Adipocyte (in vitro differentiated cells): ENCODE data around the gene RNF121.

Experiments
- DNase-seq: peaks from one replicate; pipeline ENCODE4 v3.0.0-alpha.2; 2015; ENCODE audit warnings: low read depth
- H3K27me3 ChIP-seq: replicated peaks from 2 replicates; pipeline ENCODE4 v1.7.0; 2013; ENCODE audit warnings: mild to moderate bottlenecking, low read length, moderate library complexity; ENCODE audit not compliant: control insufficient read depth, insufficient read depth
- H3K36me3 ChIP-seq: 2 replicates; pipeline ENCODE4 v1.7.0; 2013; ENCODE audit warnings: low read length, mild to moderate bottlenecking, moderate library complexity; ENCODE audit not compliant: control insufficient read depth, insufficient read depth, severe bottlenecking
- H3K4me1 ChIP-seq: 2 replicates; pipeline ENCODE4 v1.7.0; 2013; ENCODE audit warnings: mild to moderate bottlenecking, low read length, moderate library complexity; ENCODE audit not compliant: control insufficient read depth, insufficient read depth
- H3K4me3 ChIP-seq: 2 replicates; pipeline ENCODE4 v1.7.0; 2013; ENCODE audit warnings: mild to moderate bottlenecking, low read length, moderate library complexity
- H3K9ac ChIP-seq: 2 replicates; pipeline ENCODE4 v1.7.0; 2013; ENCODE audit warnings: mild to moderate bottlenecking, low read length, moderate library complexity
- H3K9me3 ChIP-seq: 2 replicates; pipeline ENCODE4 v1.7.0; 2013; ENCODE audit warnings: mild to moderate bottlenecking, low read length, moderate library complexity; ENCODE audit not compliant: control insufficient read depth

RNF121 gene

DNA sequence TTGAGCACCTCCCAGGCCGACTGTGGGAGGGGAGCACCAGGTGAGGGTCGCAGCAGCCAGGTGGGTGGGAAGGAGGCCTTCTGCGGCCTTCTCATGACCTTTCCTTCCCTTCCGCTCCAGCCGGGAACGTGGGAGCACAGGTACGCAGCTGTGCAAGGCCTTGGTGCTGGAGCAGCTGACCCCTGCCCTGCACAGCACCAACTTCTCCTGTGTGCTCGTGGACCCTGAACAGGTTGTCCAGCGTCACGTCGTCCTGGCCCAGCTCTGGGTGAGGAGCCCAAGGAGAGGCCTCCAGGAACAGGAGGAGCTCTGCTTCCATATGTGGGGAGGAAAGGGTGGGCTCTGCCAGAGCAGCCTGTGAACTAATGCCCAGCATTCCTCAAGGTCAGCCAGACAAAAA lies 72.4 kb downstream of the RNF121 start:
- Histone ChIP-seq H3K9ac (no peak overlapping the region), H3K36me3 (peaks cover 47% of the 10 kb centered on the region), H3K4me1 (peaks cover 9% of the 10 kb centered on the region), H3K4me3 (no peak overlapping the region), H3K27me3 (no peaks in the 10 kb centered on the region), H3K9me3 (no peaks in the 10 kb centered on the region)
- DNase-seq, result no peak

DNA sequence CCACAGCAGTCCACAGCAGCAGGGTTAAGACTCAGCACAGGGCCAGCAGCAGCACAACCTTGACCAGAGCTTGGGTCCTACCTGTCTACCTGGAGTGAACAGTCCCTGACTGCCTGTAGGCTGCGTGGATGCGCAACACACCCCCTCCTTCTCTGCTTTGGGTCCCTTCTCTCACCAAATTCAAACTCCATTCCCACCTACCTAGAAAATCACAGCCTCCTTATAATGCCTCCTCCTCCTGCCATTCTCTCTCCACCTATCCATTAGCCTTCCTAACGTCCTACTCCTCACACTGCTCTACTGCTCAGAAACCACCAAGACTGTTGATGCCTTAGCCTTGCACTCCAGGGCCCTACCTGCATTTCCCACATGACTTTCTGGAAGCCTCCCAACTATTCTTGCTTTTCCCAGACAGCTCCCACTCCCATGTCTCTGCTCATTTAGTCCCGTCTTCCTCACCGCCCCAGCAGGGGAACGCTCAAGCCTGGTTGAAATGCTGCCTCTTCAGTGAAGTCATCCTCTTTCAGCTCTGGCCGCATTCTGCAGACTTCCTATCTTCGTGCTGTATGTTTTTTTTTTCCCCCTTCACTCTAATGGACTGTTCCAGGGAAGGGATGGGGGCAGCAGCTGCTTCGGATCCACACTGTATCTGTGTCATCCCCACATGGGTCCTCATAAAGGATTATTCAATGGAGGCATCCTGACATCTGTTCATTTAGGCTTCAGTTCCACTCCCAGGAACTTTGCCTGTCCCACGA lies 73.2 kb downstream of the RNF121 start:
- Histone ChIP-seq H3K36me3 (peaks cover 55% of the 10 kb centered on the region), H3K4me1 (peaks cover 9% of the 10 kb centered on the region), H3K27me3 (no peaks in the 10 kb centered on the region), H3K4me3 (no peak overlapping the region), H3K9me3 (no peaks in the 10 kb centered on the region), H3K9ac (no peak overlapping the region)
- DNase-seq, result no peak

DNA sequence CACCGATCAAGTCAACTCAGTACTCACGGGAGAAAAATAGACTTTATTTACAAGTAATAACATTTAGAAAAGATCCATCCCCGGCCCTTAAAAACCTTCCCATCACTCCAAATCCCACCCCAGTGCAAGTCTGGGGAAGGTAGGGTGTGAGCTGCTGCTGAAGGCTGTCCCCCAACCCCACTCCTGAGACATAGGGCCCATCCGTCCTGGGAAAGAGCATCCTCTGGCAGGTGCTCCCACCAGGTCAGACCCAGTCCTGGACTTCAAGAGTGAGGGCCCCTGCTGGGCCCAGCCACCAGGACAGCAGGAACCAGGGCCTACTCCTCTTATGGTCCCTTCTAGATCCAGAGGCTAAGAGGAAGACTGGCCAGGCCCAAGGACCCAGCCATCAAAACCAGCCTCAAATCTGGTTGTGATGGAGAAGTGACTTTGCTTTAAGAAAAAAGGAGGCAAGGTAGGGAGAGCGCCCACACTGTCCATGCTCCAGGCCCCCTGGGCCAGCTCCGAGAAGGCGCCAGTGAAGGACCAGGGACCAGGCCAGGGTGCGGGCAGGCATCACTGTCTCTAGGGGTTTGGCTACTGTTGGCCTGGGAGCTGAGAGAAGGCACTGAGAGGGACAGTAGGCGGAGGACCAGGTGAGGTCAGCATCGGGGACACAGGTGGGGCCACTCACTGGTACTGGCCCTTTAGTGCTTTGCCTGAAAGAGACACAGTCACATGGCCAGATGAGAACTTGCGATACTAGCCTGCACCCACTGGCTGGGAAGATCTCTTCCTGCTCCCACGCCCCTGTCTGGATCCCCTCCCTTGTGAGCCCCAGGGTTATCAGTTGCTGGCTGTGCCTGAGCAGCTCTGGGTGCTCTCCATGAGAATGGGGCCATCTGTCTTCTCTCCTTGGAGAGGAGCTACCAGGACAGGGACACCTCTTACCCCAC lies 74.3 kb downstream of the RNF121 start:
- DNase-seq, result no peak
- Histone ChIP-seq H3K9me3 (no peaks in the 10 kb centered on the region), H3K4me3 (no peak overlapping the region), H3K9ac (no peak overlapping the region), H3K27me3 (no peaks in the 10 kb centered on the region), H3K4me1 (peaks cover 9% of the 10 kb centered on the region), H3K36me3 (peaks cover 66% of the 10 kb centered on the region)

DNA sequence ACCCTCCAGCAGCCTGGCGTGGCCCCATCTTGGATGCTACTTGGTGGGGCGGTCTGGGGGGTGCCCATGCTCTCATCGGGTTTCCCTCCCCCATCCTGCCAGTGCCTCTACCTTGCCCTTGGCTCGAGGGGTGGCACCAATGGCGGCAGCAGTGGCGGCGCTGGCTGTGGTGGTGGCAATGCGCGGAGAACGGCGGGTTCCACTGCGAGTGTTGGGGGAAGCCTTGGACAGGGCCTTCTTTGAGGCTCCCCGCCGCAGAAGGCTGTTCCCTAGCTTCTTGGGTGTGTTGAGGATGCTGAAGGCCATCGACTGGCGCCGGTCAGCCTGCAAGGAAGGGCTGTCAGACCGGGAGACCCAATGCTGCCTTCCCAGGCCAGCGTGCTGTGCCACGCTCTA lies 74.9 kb downstream of the RNF121 start:
- peaks cover 72% of the 10 kb centered on the region for H3K36me3 ChIP-seq
- H3K9me3 ChIP-seq, result no peaks in the 10 kb centered on the region
- no peak overlapping the region for H3K9ac ChIP-seq
- peaks cover 9% of the 10 kb centered on the region for H3K4me1 ChIP-seq
- H3K4me3 ChIP-seq, result no peak overlapping the region
- DNase-seq, result no peak
- no peaks in the 10 kb centered on the region for H3K27me3 ChIP-seq

DNA sequence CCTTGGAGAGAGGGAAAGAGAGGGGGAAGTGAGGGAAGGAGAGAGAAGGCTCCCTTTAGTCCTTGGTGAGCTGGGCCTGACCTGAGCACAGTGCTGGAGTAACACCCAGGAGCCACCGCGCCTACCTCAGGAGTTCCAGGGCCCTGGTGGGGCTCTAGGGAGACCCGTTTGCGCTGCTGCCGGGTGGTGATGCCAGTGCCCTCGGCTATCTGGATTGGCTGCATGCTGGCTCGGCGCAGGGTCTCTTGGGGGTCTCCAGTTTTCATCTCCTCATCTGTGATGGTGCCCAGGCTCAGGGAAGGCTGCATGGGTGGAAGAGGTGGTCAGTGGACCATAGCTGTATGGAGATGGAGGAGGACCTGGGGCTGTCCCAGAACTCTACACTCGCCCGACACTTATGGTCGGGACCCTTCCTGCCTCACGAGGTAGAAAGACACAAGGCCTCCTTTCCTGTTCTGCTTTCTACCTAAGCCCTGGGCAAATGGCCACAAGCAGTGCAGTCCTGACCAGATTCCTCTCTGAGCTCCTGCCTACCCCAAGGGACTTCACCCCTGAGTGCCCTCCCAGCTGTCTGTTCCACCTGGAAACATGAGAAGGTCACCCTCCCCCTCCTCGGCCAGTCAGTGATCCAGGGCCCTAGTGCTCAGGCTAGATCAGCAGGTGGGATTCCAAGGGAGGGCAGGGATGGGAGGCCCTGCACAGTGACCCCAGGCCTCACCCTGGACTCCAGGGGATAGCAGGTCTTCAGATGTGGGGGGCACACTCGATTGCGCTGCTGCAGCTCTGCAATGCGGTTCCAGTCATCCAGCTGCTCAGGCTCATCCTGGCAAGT lies 75.9 kb downstream of the RNF121 start:
- Histone ChIP-seq H3K4me1 (peaks cover 2% of the 10 kb centered on the region), H3K9ac (no peak overlapping the region), H3K27me3 (no peaks in the 10 kb centered on the region), H3K9me3 (no peaks in the 10 kb centered on the region), H3K36me3 (peaks cover 80% of the 10 kb centered on the region), H3K4me3 (no peak overlapping the region)
- no peak for DNase-seq

DNA sequence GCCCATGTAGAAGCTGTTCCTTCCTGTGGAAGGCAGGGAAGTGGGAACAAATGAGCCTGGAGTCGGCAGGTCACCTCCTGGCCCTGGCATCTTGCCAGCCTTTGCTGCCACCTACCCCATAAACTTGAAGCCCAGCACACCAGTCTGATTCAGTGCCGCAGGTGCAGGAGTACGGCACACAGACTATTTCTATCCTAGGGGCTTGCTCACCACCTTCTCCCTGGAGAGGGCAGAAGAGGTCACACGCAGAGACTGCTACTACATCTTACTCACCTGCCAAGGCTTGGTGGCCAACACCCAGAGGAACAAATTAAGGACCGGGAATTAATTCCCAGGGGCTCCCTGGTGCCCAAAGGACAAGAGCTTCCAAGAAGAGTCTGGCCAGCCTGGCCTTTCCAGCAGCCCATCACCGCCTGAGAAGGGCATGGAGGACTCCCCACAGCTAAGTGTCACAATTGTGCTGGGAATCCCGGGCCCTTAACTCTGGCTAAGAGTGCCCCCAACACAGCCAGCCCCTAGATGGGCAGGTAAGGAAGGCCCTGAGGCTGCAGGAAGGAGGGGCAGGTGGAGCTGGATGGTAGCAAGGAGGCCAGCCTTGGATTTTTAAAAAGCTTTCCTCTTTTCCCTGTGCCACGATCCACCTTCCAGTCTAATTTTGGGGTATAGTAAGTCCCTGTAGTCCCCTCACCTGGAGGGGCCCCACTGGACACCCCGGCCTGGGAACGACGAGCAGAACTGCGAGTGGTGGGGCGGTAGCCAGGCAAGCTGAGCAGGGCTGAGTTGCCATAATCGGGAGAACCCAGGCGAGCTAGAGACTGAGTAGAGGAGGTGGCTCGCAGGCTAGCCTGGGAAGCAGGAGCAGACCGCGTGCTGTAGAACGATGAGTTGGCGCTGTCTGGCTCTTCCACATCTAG lies 76.8 kb downstream of the RNF121 start:
- Histone ChIP-seq H3K36me3 (peaks cover 89% of the 10 kb centered on the region), H3K27me3 (no peaks in the 10 kb centered on the region), H3K9ac (no peak overlapping the region), H3K4me3 (no peak overlapping the region), H3K9me3 (no peaks in the 10 kb centered on the region), H3K4me1 (peaks cover 3% of the 10 kb centered on the region)
- DNase-seq, result no peak

DNA sequence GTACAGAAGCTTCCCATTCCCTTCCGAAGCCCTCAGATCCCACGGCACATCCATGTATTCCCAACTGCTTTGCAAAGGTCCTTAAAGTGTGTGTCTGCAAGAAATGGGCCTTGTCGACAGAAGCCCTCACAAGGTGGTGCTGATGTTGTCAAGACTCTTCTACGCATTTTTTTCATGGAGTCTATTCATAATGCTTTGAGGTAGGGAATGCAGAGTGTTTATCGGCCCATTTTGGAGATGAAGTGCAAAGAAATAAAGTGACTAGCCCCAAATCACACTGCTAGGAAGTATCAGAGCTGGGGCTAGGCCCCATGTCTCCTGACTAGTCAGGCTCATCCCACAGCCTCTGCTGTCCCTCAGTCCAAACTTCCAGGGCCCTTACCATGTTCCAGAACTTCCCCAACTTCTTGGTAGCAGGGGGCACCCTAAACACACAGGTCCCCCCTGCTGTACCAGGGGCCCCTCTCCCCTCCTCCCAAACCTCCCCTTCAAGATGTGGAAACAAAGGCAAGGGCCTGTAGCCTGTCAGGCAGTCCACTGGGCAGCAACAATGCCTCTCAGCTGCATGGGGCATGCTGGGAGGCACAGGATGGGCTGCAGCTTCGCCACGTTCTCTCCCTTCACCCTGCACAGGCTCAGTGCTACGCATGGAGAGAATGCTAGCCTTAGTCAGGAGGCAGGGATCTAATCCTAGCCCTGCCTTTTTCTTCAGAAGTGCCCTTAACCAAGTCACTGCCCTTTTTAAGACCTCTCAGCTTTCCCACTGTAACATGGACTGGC lies 77.7 kb downstream of the RNF121 start:
- Histone ChIP-seq H3K36me3 (peaks cover 95% of the 10 kb centered on the region), H3K9ac (no peak overlapping the region), H3K4me3 (no peak overlapping the region), H3K9me3 (no peaks in the 10 kb centered on the region), H3K4me1 (peaks cover 11% of the 10 kb centered on the region), H3K27me3 (no peaks in the 10 kb centered on the region)
- no peak for DNase-seq

DNA sequence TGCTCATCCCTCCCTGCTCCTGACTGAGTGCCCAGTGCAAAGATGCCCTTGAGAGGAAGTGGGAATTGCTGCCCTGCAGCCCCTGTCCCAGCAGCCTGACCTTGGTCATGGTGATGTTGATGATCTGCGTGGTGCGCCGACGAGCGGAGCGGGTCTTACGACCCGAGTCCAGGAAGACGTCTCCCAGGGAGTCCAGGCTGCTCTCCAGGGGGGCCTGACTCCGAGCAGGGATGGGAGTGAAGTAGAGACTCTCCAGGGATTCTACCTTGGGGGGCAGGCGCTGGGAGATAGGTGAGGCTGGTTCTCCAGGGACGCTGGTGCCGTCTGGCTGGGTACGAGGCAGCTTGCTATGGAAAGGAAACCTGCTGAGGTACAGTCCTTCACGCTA lies 78.2 kb downstream of the RNF121 start:
- H3K9me3 ChIP-seq, result no peaks in the 10 kb centered on the region

DNA sequence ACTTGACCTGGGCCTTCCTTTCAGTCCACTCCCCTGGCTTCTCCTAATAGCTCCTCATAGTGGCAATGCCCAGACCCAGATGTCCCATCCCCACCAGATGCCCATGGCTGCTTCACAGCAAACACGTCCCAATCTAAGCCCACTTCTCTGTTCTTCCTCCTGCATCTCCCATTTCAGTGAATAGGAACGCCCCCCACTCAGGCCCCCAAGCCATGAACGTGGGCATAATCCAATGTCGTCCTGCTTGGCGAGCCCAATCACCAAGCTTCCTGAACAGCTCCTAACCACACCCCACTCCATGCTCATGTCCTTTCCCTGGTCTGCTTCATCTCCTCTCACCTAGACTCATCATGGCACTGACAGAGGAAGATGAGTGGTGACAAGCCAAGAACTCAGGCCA lies 78.7 kb downstream of the RNF121 start:
- H3K4me3 ChIP-seq, result no peak overlapping the region
- no peaks in the 10 kb centered on the region for H3K9me3 ChIP-seq
- no peaks in the 10 kb centered on the region for H3K27me3 ChIP-seq
- DNase-seq, result no peak
- no peak overlapping the region for H3K9ac ChIP-seq
- H3K36me3 ChIP-seq, result peaks cover 94% of the 10 kb centered on the region
- peaks cover 16% of the 10 kb centered on the region for H3K4me1 ChIP-seq

More for the DNA sequence above, 78.2 kb downstream of the RNF121 start:
- H3K27me3 ChIP-seq, result no peaks in the 10 kb centered on the region
- no peak overlapping the region for H3K9ac ChIP-seq
- peaks cover 94% of the 10 kb centered on the region for H3K36me3 ChIP-seq
- peaks cover 11% of the 10 kb centered on the region for H3K4me1 ChIP-seq
- no peak for DNase-seq
- H3K4me3 ChIP-seq, result no peak overlapping the region

DNA sequence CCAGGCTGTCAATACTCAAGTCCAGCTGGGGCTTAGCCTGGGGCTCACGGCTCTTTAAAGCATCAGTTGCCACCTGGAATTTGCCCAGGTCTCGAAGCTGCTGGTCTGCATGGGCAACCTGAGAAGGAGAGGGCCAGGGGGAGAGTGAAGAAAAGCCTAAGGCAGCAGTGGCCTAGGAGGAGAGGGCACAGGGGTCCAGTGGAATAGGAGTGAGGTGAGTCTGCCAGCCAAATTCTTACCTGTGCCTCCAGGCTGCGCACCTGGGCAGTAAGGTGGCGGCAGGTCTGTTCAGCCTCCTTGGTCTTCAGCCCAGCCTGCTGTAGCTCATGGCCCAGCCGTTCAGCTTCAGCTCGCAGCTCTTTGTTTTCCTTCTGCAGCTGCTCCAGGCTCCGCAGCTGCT lies 79.9 kb downstream of the RNF121 start:
- DNase-seq, result no peak
- Histone ChIP-seq H3K9ac (no peak overlapping the region), H3K4me1 (peaks cover 27% of the 10 kb centered on the region), H3K27me3 (no peaks in the 10 kb centered on the region), H3K36me3 (peaks cover 94% of the 10 kb centered on the region), H3K4me3 (no peak overlapping the region), H3K9me3 (no peaks in the 10 kb centered on the region)
